ENCODE measurements around the gene HSD17B3. TPM values are rescaled to one million over a fixed set of nuclear protein-coding genes. Genes with fewer than 3 reads are reported as not detected.

HSD17B3 gene
- total and polyA plus RNA-seq, 2 experiments from 2014 or later: not detected

DNA sequence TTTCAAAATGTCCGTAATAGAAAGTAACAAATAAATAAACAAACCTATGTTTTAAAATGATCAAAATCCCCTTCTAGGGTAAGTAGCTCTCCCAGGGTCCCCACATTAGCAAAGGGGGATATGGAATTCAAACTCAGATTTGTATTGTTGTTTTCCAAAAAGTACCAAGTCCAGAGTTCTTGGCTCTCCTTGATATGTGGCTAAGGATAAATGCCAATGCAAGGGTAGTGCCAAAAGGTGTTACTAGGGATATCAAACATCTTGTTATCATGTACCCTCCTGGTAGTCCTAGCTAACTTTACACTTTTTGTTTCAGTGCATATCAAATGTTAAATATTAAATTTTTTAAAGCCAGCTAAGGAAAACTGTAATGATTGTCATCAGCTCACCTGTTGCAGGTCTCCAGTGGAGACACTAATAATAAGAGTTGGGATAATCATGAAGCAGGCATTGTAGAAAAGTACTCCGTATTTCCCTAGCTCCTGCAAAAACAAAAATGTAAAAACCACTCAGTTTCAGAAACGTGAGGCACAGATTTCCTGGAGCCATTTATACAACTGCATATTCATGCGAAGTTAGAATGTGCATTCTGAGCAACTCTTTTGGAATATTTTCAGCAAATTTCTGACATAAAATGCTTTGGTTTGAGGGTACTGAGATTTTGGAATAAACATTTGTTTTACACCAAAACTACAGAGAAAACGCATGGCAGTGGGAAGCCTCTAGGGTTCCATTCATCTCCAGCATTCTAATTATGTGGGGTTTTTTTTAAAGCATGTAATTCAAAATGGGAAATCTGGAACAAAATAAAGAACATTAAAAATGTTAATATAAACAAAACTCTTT lies 41.8 kb upstream of the HSD17B3 start:
- peak overlapping the region; percentile 94 for H3K27ac Mint-ChIP-seq
- ATAC-seq: no peak
- no peak overlapping the region for H3K4me3 Mint-ChIP-seq
- Histone ChIP-seq H3K4me1 (ENCODE audit: insufficient read depth) (peaks cover 50% of the 10 kb centered on the region), H3K36me3 (ENCODE audit: insufficient read depth) (no peaks in the 10 kb centered on the region), H2AFZ (no peak overlapping the region), H3K4me2 (peak overlapping the region; percentile 39), H3K27ac (ENCODE audit: low read depth) (peak overlapping the region; percentile 87), H3K27me3 (ENCODE audit: insufficient read depth) (no peaks in the 10 kb centered on the region), H3K9me2 (ENCODE audit: insufficient read depth) (no peaks in the 10 kb centered on the region), H4K20me1 (replicated peaks; ENCODE audit: insufficient read depth) (no peaks in the 10 kb centered on the region), H3K4me3 (no peak overlapping the region), H3K79me2 (replicated peaks; ENCODE audit: insufficient read depth) (no peaks in the 10 kb centered on the region), H3F3A (replicated peaks; ENCODE audit: low read depth) (0 out of 2 replicates have a peak, but pooled peaks cover 5% of the 10 kb centered on the region)
- H3K27me3 Mint-ChIP-seq (ENCODE audit: insufficient read depth, low read depth, poor library complexity): no peaks in the 10 kb centered on the region
- peaks cover 11% of the 10 kb centered on the region for H3K36me3 Mint-ChIP-seq (ENCODE audit: low read depth)
- DNase-seq (ENCODE audit: low spot score): no peak
- no peak for TF ChIP-seq POLR2AphosphoS5 (IDR thresholded peaks at IDR 0.05; ENCODE audit: low read depth)
- TF ChIP-seq, protein P1, sequence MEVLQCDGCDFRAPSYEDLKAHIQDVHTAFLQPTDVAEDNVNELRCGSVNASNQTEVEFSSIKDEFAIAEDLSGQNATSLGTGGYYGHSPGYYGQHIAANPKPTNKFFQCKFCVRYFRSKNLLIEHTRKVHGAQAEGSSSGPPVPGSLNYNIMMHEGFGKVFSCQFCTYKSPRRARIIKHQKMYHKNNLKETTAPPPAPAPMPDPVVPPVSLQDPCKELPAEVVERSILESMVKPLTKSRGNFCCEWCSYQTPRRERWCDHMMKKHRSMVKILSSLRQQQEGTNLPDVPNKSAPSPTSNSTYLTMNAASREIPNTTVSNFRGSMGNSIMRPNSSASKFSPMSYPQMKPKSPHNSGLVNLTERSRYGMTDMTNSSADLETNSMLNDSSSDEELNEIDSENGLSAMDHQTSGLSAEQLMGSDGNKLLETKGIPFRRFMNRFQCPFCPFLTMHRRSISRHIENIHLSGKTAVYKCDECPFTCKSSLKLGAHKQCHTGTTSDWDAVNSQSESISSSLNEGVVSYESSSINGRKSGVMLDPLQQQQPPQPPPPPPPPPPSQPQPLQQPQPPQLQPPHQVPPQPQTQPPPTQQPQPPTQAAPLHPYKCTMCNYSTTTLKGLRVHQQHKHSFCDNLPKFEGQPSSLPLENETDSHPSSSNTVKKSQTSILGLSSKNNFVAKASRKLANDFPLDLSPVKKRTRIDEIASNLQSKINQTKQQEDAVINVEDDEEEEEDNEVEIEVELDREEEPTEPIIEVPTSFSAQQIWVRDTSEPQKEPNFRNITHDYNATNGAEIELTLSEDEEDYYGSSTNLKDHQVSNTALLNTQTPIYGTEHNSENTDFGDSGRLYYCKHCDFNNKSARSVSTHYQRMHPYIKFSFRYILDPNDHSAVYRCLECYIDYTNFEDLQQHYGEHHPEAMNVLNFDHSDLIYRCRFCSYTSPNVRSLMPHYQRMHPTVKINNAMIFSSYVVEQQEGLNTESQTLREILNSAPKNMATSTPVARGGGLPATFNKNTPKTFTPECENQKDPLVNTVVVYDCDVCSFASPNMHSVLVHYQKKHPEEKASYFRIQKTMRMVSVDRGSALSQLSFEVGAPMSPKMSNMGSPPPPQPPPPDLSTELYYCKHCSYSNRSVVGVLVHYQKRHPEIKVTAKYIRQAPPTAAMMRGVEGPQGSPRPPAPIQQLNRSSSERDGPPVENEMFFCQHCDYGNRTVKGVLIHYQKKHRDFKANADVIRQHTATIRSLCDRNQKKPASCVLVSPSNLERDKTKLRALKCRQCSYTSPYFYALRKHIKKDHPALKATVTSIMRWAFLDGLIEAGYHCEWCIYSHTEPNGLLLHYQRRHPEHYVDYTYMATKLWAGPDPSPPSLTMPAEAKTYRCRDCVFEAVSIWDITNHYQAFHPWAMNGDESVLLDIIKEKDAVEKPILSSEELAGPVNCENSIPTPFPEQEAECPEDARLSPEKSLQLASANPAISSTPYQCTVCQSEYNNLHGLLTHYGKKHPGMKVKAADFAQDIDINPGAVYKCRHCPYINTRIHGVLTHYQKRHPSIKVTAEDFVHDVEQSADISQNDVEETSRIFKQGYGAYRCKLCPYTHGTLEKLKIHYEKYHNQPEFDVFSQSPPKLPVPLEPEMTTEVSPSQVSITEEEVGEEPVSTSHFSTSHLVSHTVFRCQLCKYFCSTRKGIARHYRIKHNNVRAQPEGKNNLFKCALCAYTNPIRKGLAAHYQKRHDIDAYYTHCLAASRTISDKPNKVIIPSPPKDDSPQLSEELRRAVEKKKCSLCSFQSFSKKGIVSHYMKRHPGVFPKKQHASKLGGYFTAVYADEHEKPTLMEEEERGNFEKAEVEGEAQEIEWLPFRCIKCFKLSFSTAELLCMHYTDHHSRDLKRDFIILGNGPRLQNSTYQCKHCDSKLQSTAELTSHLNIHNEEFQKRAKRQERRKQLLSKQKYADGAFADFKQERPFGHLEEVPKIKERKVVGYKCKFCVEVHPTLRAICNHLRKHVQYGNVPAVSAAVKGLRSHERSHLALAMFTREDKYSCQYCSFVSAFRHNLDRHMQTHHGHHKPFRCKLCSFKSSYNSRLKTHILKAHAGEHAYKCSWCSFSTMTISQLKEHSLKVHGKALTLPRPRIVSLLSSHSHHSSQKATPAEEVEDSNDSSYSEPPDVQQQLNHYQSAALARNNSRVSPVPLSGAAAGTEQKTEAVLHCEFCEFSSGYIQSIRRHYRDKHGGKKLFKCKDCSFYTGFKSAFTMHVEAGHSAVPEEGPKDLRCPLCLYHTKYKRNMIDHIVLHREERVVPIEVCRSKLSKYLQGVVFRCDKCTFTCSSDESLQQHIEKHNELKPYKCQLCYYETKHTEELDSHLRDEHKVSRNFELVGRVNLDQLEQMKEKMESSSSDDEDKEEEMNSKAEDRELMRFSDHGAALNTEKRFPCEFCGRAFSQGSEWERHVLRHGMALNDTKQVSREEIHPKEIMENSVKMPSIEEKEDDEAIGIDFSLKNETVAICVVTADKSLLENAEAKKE (CRISPR knock-in tag; IDR thresholded peaks at IDR 0.05): no peak
- TF ChIP-seq EZH2 (IDR thresholded peaks at IDR 0.05; ENCODE audit: low read depth, unreplicated experiment): no peak
- TF ChIP-seq ZNF331 (CRISPR knock-in tag; IDR thresholded peaks at IDR 0.05; ENCODE audit: low read depth): no peak
- TF ChIP-seq NANOG (IDR thresholded peaks at IDR 0.05; ENCODE audit: borderline replicate concordance): no peak
- TF ChIP-seq, protein P2, sequence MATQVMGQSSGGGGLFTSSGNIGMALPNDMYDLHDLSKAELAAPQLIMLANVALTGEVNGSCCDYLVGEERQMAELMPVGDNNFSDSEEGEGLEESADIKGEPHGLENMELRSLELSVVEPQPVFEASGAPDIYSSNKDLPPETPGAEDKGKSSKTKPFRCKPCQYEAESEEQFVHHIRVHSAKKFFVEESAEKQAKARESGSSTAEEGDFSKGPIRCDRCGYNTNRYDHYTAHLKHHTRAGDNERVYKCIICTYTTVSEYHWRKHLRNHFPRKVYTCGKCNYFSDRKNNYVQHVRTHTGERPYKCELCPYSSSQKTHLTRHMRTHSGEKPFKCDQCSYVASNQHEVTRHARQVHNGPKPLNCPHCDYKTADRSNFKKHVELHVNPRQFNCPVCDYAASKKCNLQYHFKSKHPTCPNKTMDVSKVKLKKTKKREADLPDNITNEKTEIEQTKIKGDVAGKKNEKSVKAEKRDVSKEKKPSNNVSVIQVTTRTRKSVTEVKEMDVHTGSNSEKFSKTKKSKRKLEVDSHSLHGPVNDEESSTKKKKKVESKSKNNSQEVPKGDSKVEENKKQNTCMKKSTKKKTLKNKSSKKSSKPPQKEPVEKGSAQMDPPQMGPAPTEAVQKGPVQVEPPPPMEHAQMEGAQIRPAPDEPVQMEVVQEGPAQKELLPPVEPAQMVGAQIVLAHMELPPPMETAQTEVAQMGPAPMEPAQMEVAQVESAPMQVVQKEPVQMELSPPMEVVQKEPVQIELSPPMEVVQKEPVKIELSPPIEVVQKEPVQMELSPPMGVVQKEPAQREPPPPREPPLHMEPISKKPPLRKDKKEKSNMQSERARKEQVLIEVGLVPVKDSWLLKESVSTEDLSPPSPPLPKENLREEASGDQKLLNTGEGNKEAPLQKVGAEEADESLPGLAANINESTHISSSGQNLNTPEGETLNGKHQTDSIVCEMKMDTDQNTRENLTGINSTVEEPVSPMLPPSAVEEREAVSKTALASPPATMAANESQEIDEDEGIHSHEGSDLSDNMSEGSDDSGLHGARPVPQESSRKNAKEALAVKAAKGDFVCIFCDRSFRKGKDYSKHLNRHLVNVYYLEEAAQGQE (IDR thresholded peaks at IDR 0.05; ENCODE audit: unreplicated experiment): no peak
- no peak for TF ChIP-seq ZNF114 (CRISPR knock-in tag; IDR thresholded peaks at IDR 0.05)
- no peak for TF ChIP-seq JUNB (IDR thresholded peaks at IDR 0.05; ENCODE audit: unreplicated experiment)
- TF ChIP-seq, protein P3, sequence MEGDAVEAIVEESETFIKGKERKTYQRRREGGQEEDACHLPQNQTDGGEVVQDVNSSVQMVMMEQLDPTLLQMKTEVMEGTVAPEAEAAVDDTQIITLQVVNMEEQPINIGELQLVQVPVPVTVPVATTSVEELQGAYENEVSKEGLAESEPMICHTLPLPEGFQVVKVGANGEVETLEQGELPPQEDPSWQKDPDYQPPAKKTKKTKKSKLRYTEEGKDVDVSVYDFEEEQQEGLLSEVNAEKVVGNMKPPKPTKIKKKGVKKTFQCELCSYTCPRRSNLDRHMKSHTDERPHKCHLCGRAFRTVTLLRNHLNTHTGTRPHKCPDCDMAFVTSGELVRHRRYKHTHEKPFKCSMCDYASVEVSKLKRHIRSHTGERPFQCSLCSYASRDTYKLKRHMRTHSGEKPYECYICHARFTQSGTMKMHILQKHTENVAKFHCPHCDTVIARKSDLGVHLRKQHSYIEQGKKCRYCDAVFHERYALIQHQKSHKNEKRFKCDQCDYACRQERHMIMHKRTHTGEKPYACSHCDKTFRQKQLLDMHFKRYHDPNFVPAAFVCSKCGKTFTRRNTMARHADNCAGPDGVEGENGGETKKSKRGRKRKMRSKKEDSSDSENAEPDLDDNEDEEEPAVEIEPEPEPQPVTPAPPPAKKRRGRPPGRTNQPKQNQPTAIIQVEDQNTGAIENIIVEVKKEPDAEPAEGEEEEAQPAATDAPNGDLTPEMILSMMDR (conservative IDR thresholded peaks at IDR 0.05; ENCODE audit: low read depth in 2 of 2): no peak
- no peak for TF ChIP-seq CREB1 (CRISPR knock-in tag; IDR thresholded peaks at IDR 0.05; ENCODE audit: low read depth)
- TF ChIP-seq, protein P4, sequence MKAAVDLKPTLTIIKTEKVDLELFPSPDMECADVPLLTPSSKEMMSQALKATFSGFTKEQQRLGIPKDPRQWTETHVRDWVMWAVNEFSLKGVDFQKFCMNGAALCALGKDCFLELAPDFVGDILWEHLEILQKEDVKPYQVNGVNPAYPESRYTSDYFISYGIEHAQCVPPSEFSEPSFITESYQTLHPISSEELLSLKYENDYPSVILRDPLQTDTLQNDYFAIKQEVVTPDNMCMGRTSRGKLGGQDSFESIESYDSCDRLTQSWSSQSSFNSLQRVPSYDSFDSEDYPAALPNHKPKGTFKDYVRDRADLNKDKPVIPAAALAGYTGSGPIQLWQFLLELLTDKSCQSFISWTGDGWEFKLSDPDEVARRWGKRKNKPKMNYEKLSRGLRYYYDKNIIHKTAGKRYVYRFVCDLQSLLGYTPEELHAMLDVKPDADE (IDR thresholded peaks at IDR 0.05): no peak
- no peak for TF ChIP-seq STAT1 (IDR thresholded peaks at IDR 0.05; ENCODE audit: unreplicated experiment)
- TF ChIP-seq EZH2phosphoT487 (IDR thresholded peaks at IDR 0.05; ENCODE audit: unreplicated experiment): no peak
- peaks cover 47% of the 10 kb centered on the region for H3K4me1 Mint-ChIP-seq
- no peaks in the 10 kb centered on the region; the same call in 2 of the 3 replicates for H3K9me3 Mint-ChIP-seq

Data from GM23338 (cell line).